Testis (tissue), 2 donors: ENCODE results near the gene AQP10.

Experiments
- POLR2A ChIP-seq: fragments of 450-650 bp; IDR thresholded peaks from one replicate; pipeline ENCODE4 v1.6.1; 2017; ENCODE audit warnings: antibody characterized with exemption, mild to moderate bottlenecking, moderate library complexity
- TF ChIP-seq, protein P1 (sequence below), 3 experiments: fragments of 450-650 bp in 2 of 3; fragments of 200-600 bp in 1 of 3; sonication (generic) in 1 of 3; IDR thresholded peaks; one replicate each; pipeline ENCODE4 v1.5.1; 2016 to 2019; ENCODE audit warnings: antibody characterized with exemption in 3 of 3, mild to moderate bottlenecking in 2 of 3, moderate library complexity in 1 of 3

DNA sequence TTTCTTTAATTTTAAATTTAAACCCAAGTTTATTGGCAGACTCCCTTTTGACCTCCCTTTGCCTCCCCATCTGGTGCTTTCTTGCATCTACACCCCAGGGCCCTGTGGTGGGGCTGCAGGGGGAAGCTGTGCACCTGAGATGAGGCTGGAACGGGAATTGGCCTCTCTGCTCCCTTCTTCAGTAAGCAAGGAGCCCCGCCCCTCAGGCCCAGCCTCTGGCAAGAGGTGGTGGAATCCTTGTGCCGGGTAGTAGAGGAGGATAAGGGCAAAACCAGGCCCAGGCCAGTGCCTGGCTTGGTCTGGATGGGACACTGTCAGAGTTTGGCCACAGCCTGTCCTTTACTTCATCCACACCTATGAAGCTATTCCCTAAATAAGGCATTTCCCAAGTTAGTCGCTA is 29.5 kb downstream of the AQP10 start:
- TF ChIP-seq, protein P1, sequence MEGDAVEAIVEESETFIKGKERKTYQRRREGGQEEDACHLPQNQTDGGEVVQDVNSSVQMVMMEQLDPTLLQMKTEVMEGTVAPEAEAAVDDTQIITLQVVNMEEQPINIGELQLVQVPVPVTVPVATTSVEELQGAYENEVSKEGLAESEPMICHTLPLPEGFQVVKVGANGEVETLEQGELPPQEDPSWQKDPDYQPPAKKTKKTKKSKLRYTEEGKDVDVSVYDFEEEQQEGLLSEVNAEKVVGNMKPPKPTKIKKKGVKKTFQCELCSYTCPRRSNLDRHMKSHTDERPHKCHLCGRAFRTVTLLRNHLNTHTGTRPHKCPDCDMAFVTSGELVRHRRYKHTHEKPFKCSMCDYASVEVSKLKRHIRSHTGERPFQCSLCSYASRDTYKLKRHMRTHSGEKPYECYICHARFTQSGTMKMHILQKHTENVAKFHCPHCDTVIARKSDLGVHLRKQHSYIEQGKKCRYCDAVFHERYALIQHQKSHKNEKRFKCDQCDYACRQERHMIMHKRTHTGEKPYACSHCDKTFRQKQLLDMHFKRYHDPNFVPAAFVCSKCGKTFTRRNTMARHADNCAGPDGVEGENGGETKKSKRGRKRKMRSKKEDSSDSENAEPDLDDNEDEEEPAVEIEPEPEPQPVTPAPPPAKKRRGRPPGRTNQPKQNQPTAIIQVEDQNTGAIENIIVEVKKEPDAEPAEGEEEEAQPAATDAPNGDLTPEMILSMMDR (IDR thresholded peaks at IDR 0.05): no peak
- no peak for TF ChIP-seq POLR2A
